Ovary (tissue), 9 donors: Measurements from ENCODE around the gene ADAR. TPM values are rescaled to one million over a fixed set of nuclear protein-coding genes. Genes with fewer than 3 reads are reported as not detected.

Experiments used
- DNase-seq, 5 donors: peaks; one replicate each; pipeline ENCODE4 v3.0.0-alpha.2; 2019 to 2020
- H3K27ac ChIP-seq, 2 donors: fragments of 200-600 bp; one replicate each; pipeline versions ENCODE4 v1.5.1 to v1.8.0; 2019 to 2022
- H3K27me3 ChIP-seq: fragments of 200-600 bp; one replicate; pipeline ENCODE4 v1.8.0; 2022
- H3K36me3 ChIP-seq: fragments of 200-600 bp; sonication (generic); one replicate; pipeline ENCODE4 v1.5.1; 2019
- H3K4me1 ChIP-seq: one replicate; pipeline ENCODE4 v1.8.1; 2013; ENCODE audit warnings: mild to moderate bottlenecking, moderate library complexity; ENCODE audit not compliant: insufficient read depth
- H3K4me3 ChIP-seq: fragments of 200-600 bp; sonication (generic); one replicate; pipeline ENCODE4 v1.5.1; 2017
- H3K9me3 ChIP-seq, 2 donors: fragments of 200-600 bp in 1 of 2; sonication (generic) in 1 of 2; one replicate each; pipeline versions ENCODE4 v1.5.1 to v1.8.1; 2013 to 2019; ENCODE audit warnings: mild to moderate bottlenecking in 1 of 2, moderate library complexity in 1 of 2
- EP300 ChIP-seq: sonication (generic); formaldehyde crosslinking; IDR thresholded peaks from one replicate; pipeline ENCODE4 v1.6.1; 2017; ENCODE audit warnings: antibody characterized with exemption
- POLR2A ChIP-seq: fragments of 450-650 bp; IDR thresholded peaks from one replicate; pipeline ENCODE4 v1.6.1; 2017; ENCODE audit warnings: antibody characterized with exemption, mild to moderate bottlenecking, moderate library complexity
- WGBS, 3 donors: extraction: QIAGEN DNeasy Blood & Tissue Kit in 1 of 3; methylation state at CpG; one replicate each; pipeline versions ENCODE4 v1.1.5 to v1.1.7; 2013 to 2017; 5-methylcytosine and 5-hydroxymethylcytosine counted together
- intact Hi-C, 4 donors: fragments of 100-400 bp; cut with DNase I; formaldehyde crosslinking; loops; one replicate each; pipeline versions ENCODE4 v1.11.0 to v1.15.1; 2022 to 2023
- polyA plus RNA-seq, 2 donors: library from polyadenylated mRNA; stranded (reverse); fragments of 200-250 nt in 1 of 2; fragments of 350-450 nt in 1 of 2; fragmentation: Illumina TruSeq in 1 of 2; extraction: RNeasy Lipid Tissue Mini Kit (QIAGEN cat#74804) in 1 of 2; gene quantifications; one replicate each; pipeline ENCODE4 v1.2.3, GENCODE V29; 2013 to 2014
- total RNA-seq, 7 donors: library from RNA; depleted of rRNA in 2 of 7; stranded (reverse); fragments of >200 nt in 2 of 7; fragmentation: NEBNext Ultra II Directional in 3 of 7; extraction: Animal tissue kit (Norgen Biotek cat#: 25700) in 3 of 7; gene quantifications; one replicate each; pipeline versions ENCODE4 v1.1.0 to v1.2.4, GENCODE V29; 2016 to 2023
- TF ChIP-seq, protein P1 (sequence below), 3 donors: fragments of 450-650 bp in 2 of 3; fragments of 200-600 bp in 1 of 3; IDR thresholded peaks; one replicate each; pipeline versions ENCODE4 v1.5.1 to v1.8.0; 2016 to 2022; ENCODE audit warnings: antibody characterized with exemption in 3 of 3, mild to moderate bottlenecking in 1 of 3
- donor health status: DM: no; HTN: no; CAD: no; lungs with moderate emphysema.
- donor health status: DM: no; HTN: no; CAD: no.
- donor health status: Bipolar disorder and iron deficiency.
- donor health status: DM: yes; HTN: yes; CAD: no.
- donor health status: DM: no; HTN: no; CAD: no.
- donor health status: DM: yes; HTN: yes; CAD: no.

Gene ADAR
- total and polyA plus RNA-seq, 9 donors = 45.0 to 184 (median 134) TPM

DNA sequence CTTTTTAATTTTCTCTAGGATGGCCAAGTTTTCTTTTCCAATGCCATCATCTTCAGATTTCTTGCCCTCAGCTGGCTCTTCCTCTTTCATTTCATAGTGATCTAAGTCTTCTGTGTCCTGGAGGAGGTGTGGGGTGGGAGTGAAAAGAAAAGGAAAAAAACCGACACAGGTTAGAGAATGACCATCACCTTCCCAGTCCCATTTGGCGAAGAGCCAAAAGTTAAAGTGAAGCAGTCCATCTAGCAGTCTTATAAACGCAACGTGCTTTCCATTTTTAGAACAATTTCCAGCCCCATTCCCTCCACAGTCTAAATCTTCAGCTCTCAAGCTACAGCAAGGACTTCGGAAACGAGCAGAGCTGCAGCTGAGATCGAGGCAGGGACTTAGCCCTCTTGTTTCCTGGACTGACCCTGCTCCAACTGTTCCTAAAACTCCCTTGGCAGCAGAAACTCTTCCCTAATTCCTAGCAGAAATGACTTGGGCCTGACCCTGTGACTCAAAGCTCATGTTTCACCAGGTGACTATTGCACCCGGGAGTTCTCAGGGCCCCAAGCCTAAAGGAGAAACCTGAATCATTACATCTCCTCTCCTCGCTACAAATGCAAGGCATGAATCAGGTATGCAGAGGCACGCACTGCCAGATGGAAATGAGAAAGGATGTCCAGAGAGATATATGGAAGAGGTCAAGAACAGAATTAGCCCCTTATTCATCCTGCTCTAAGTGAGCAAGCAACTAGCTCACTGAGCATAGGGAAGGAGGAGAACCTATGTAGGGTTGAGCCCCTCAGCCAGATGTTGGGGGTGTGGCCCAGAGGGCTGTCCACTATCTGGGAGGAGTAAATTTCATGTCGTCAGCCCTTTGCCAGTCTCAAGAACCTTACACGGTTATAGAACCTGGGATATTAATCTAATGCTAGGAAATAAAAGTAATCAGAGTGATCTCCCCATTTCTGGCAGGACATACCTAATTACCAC is 54.6 kb downstream of the ADAR start:
- TF ChIP-seq POLR2A (no peak), EP300 (no peak)
- TF ChIP-seq, protein P1, sequence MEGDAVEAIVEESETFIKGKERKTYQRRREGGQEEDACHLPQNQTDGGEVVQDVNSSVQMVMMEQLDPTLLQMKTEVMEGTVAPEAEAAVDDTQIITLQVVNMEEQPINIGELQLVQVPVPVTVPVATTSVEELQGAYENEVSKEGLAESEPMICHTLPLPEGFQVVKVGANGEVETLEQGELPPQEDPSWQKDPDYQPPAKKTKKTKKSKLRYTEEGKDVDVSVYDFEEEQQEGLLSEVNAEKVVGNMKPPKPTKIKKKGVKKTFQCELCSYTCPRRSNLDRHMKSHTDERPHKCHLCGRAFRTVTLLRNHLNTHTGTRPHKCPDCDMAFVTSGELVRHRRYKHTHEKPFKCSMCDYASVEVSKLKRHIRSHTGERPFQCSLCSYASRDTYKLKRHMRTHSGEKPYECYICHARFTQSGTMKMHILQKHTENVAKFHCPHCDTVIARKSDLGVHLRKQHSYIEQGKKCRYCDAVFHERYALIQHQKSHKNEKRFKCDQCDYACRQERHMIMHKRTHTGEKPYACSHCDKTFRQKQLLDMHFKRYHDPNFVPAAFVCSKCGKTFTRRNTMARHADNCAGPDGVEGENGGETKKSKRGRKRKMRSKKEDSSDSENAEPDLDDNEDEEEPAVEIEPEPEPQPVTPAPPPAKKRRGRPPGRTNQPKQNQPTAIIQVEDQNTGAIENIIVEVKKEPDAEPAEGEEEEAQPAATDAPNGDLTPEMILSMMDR (IDR thresholded peaks at IDR 0.05) = no peak
- H3K27ac ChIP-seq = no peak overlapping the region
- no peak for DNase-seq
- WGBS, 3 donors = 61 to 64% (median 63%) methylated on average over 12 of the region's 12 CpGs
- H3K9me3 ChIP-seq = no peaks in the 10 kb centered on the region
- intact Hi-C loops = loop anchor here in 2 of 4 donors (10.0 kb wide), 3 partner anchors 149 to 531 kb away; partner anchors contain the start of genes IL6R (in 1 of the 2) and KCNN3 (in 1 of the 2)
- H3K4me3 ChIP-seq = no peak overlapping the region
- H3K4me1 ChIP-seq = peaks cover 9% of the 10 kb centered on the region
- no peaks in the 10 kb centered on the region for H3K27me3 ChIP-seq
- H3K36me3 ChIP-seq = peaks cover 3% of the 10 kb centered on the region

GRCh38 chr1:154552036-154552435 is 56.0 kb downstream of the ADAR start:
- 89 to 93% (median 90%) methylated on average over 6 of the region's 6 CpGs for WGBS, 3 donors
- DNase-seq = no peak
- intact Hi-C loops = loop anchor here in 2 of 4 donors (10.0 kb wide), 3 partner anchors 147 to 533 kb away; partner anchors contain the start of genes IL6R (in 1 of the 2) and KCNN3 (in 1 of the 2)
- Histone ChIP-seq H3K36me3 (peaks cover 3% of the 10 kb centered on the region), H3K27me3 (no peaks in the 10 kb centered on the region), H3K4me1 (peaks cover 8% of the 10 kb centered on the region), H3K4me3 (no peak overlapping the region), H3K9me3 (no peaks in the 10 kb centered on the region), H3K27ac (no peak overlapping the region)
- TF ChIP-seq POLR2A (no peak), EP300 (no peak)
- TF ChIP-seq, protein P1 (IDR thresholded peaks at IDR 0.05) = no peak

DNA sequence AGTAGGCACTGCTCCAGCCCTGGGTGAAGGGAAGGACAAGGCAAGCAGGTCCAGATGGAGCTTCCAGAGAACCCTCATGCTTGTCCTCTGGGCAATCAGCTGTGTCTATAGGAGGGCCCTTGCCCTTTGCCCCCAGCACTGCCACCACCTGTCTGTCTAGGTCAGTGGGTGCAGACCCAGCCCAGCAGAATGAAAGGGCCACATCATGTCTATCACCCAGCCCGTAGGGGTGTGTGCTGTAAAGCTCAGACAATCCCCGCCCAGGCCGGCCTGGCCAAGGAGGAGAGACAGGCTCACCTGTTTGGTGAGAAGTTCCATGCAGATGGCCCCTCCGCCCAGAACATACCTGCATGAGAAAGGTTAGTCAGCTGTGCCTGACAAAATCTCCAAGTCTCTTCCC is 56.5 kb downstream of the ADAR start:
- H3K36me3 ChIP-seq = peaks cover 3% of the 10 kb centered on the region

DNA sequence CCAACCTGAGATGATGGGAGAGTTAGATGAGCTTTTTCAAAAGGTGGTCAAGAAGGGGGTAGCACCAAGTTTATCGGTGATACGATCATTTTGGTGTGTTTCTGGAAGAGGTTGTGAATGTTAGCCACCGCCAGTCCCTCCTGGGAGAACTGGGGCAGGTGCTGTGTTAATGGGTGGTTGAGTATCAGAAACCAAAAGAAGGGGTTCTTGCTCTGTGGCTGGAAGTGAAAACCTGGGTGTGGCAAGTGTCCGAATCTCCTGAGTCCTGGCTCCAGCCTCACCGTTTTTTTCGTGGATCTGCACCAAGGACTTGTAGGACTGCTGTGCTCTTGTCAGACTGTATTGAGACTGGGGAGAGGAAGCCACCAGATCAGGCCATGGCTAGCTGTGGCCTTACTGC is 57.3 kb downstream of the ADAR start:
- Histone ChIP-seq H3K27me3 (no peaks in the 10 kb centered on the region), H3K36me3 (peaks cover 3% of the 10 kb centered on the region), H3K27ac (no peak overlapping the region), H3K9me3 (no peaks in the 10 kb centered on the region), H3K4me3 (no peak overlapping the region), H3K4me1 (peaks cover 2% of the 10 kb centered on the region)
- intact Hi-C loops = loop anchor here in 2 of 4 donors (10.0 kb wide), 3 partner anchors 146 to 534 kb away; partner anchors contain the start of genes IL6R (in 1 of the 2) and KCNN3 (in 1 of the 2)
- 73% methylated on average over 6 of the region's 6 CpGs for WGBS, 3 donors
- TF ChIP-seq EP300 (no peak), POLR2A (no peak)
- TF ChIP-seq, protein P1 (IDR thresholded peaks at IDR 0.05) = no peak
- DNase-seq = no peak

More for the DNA sequence above, 56.5 kb downstream of the ADAR start:
- Histone ChIP-seq H3K9me3 (no peaks in the 10 kb centered on the region), H3K4me1 (peaks cover 6% of the 10 kb centered on the region), H3K27me3 (no peaks in the 10 kb centered on the region), H3K4me3 (no peak overlapping the region), H3K27ac (no peak overlapping the region)
- DNase-seq = no peak
- intact Hi-C loops = loop anchor here in 2 of 4 donors (10.0 kb wide), 3 partner anchors 147 to 533 kb away; partner anchors contain the start of genes IL6R (in 1 of the 2) and KCNN3 (in 1 of the 2)
- 89 to 92% (median 92%) methylated on average over 4 of the region's 4 CpGs for WGBS, 3 donors
- TF ChIP-seq, protein P1 (IDR thresholded peaks at IDR 0.05) = no peak
- TF ChIP-seq POLR2A (no peak), EP300 (no peak)
